Stimulated activated CD8-positive, alpha-beta memory T cell treated with anti-CD3 and anti-CD28 coated beads, Interleukin-2, amount 100 ng/mL, for 1 hour (primary cell): ENCODE results near the gene IL6ST.

ENCODE experiments used
- DNase-seq, 2 donors: peaks; one replicate each; pipeline ENCODE4 v3.0.0-alpha.2; 2020; ENCODE audit warnings: low read depth in 2 of 2

IL6ST gene

DNA sequence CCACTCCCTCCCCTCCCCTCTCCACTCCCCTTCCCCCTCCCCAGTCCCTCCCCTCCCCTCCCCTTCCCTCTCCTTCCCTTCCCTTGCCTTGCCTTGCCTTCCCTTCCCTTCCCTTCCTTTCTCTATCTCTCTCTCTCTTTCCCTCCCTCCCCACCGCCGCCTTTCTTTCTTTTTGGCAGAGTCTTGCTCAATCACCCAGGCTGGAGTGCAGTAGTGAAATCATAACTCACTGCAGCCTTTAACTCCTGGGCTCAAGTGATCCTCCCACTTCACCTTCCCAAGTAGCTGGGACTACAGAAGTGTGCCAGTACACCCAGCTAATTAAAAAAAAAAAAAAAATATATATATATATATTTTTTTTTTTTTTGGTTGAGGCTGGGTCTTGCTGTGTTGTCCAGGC, 98.1 kb downstream of the IL6ST start:
- DNase-seq, result no peak

- no peak for DNase-seq
These were observed 98.5 kb downstream of the IL6ST start for GRCh38 chr5:55896238-55896637.

DNA sequence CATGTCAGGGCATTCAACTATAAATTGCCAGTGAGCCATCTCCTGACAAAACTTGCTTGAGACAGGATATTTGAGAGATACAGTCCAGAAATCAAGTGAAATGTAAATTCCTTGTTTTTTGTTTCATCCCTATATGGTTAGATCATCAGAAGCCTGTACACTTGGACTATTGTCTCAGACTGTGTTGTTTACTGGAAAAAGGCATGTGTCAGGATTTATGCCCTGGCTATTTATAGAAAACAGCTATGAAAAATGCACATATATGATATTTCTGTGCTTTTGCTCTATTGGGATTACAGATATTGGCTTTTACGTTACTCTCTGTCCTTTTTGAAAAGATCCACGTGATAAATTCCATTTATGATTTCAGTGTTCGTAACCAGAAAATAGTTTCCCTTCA, 99.4 kb downstream of the IL6ST start:
- DNase-seq, result no peak

- DNase-seq, result no peak
These were observed 100.6 kb downstream of the IL6ST start for GRCh38 chr5:55894135-55894534.

DNA sequence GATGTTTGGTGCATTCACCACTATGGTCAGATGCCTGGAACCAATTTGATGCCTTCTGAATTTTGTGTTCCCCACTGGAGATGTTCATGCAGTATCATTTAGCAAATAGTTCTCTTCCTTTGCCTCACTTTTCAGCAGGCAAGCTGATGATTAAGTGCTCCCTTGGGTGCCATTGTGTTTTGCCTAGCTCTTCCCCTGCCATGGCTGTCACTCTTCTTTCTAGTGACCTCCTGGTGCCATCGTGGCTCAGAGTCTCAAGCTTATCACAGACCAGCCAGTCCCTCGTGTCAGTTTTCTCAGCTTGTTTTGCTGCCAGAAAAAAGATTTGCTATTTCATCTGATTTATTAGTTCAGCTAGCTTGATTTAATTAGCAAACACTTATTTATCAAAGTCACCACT, 102.3 kb downstream of the IL6ST start:
- DNase-seq, result no peak

- DNase-seq, result no peak
These were observed 106.6 kb downstream of the IL6ST start for GRCh38 chr5:55888205-55888604.

GRCh38 chr5:55885359-55885758, 109.4 kb downstream of the IL6ST start:
- DNase-seq, result no peak
